OCI-LY3 (cell line): ENCODE measurements around the gene LHFPL4.

ENCODE experiments used
- EZH2phosphoT487 ChIP-seq: fragments of 200-600 bp; shearing (Covaris generic); IDR thresholded peaks from 2 replicates; pipeline ENCODE4 v1.6.1; 2018; ENCODE audit warnings: antibody characterized with exemption, mixed run types, low read depth
- TF ChIP-seq, protein P1 (sequence below): fragments of 200-600, 300-600 bp; sonication (generic); IDR thresholded peaks from 2 replicates; pipeline ENCODE4 v1.5.1; 2014; ENCODE audit warnings: antibody characterized with exemption, low read length, low read depth

DNA sequence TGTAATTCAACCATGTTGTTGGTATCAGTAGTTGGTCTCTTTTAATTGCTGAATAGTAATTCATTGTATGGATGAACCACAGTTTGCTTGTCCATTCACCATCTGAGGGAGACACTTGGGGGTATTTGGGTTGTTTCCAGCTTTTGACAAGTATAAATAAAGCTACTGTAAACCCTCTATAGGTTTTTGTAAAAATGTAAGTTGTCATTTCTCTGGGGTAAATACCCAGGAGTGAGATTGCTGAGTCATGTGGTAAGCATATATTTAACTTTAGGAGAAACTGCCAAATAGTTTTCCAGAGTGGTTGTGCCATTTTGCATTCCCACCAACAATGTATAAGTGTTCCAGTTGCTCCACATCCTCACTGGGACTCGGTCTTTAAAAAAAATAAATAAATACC is 15.4 kb upstream of the LHFPL4 start:
- TF ChIP-seq, protein P1, sequence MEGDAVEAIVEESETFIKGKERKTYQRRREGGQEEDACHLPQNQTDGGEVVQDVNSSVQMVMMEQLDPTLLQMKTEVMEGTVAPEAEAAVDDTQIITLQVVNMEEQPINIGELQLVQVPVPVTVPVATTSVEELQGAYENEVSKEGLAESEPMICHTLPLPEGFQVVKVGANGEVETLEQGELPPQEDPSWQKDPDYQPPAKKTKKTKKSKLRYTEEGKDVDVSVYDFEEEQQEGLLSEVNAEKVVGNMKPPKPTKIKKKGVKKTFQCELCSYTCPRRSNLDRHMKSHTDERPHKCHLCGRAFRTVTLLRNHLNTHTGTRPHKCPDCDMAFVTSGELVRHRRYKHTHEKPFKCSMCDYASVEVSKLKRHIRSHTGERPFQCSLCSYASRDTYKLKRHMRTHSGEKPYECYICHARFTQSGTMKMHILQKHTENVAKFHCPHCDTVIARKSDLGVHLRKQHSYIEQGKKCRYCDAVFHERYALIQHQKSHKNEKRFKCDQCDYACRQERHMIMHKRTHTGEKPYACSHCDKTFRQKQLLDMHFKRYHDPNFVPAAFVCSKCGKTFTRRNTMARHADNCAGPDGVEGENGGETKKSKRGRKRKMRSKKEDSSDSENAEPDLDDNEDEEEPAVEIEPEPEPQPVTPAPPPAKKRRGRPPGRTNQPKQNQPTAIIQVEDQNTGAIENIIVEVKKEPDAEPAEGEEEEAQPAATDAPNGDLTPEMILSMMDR: no peak
- no peak for TF ChIP-seq EZH2phosphoT487
